GM20000 (cell line): Measurements from ENCODE around the gene UBE2R2.

Experiments used
- DNase-seq: peaks from one replicate; pipeline ENCODE4 v3.0.0; 2012; ENCODE audit warnings: low spot score
- CTCF ChIP-seq: IDR thresholded peaks from 2 replicates; pipeline ENCODE4 v1.5.1; 2012; ENCODE audit warnings: mild to moderate bottlenecking, control low read depth; ENCODE audit errors: extremely low read depth, missing control alignments

The UBE2R2 gene

GRCh38 chr9:33809506-33809905 lies 7.5 kb upstream of the UBE2R2 start:
- DNase-seq, result no peak
- no peak for TF ChIP-seq CTCF

GRCh38 chr9:33813712-33814641 lies 3.0 kb upstream of the UBE2R2 start:
- peak; percentile 49 for DNase-seq
- TF ChIP-seq CTCF, result no peak

- no peak for DNase-seq
- TF ChIP-seq CTCF, result no peak
Measured at GRCh38 chr9:33815781-33816180, 1.2 kb upstream of the UBE2R2 start.

GRCh38 chr9:33817327-33818166 lies 587 bp downstream of the UBE2R2 start:
- peak; percentile 66 for DNase-seq
- TF ChIP-seq CTCF, result no peak

GRCh38 chr9:33818167-33818846 lies 1.3 kb downstream of the UBE2R2 start:
- TF ChIP-seq CTCF, result no peak
- peak; percentile 41 for DNase-seq

GRCh38 chr9:33818847-33819500 lies 2.0 kb downstream of the UBE2R2 start:
- TF ChIP-seq CTCF, result no peak
- DNase-seq, result no peak
